IMR-90 (cell line): ENCODE results near the gene ARHGAP24. TPM values are rescaled to one million over a fixed set of nuclear protein-coding genes. Genes with fewer than 3 reads are reported as not detected.

Experiments used
- ATAC-seq: fragments of 200-7000 bp; cut with Tn5 transposase; 2 replicates; pipeline ENCODE4 v1.9.1; 2020; ENCODE audit warnings: low read depth, mild to moderate bottlenecking, moderate library complexity
- BruUV-seq: library from RNA; stranded (reverse); fragments of 400-500 nt; replicated peaks from 2 replicates; lab custom pipeline; 2021; lab: Mats Ljungman, UMichigan
- CTCF ChIA-PET: fragments of 300-600 bp; formaldehyde crosslinking; extraction: SDS; loops from one replicate; lab custom pipeline; 2021; ENCODE audit warnings: antibody characterized with exemption; lab: Yijun Ruan, JAX
- POLR2A ChIA-PET: fragments of 300-600 bp; sonication (Branson Sonifier 250); formaldehyde crosslinking; loops from one replicate; lab custom pipeline; 2022; ENCODE audit warnings: antibody characterized with exemption; ENCODE audit not compliant: unreplicated experiment; lab: Charles Lee
- DNase-seq: peaks from one replicate; pipeline ENCODE4 v3.0.0; 2013
- H2AFZ ChIP-seq: replicated peaks from 2 replicates; pipeline ENCODE3; 2013; ENCODE audit warnings: low read length, mild to moderate bottlenecking; ENCODE audit not compliant: poor library complexity
- H2AK5ac ChIP-seq: 2 replicates; pipeline ENCODE4 v1.6.1; 2013; ENCODE audit warnings: low read depth, low read length, inconsistent platforms
- H2AK9ac ChIP-seq: replicated peaks from 2 replicates; pipeline ENCODE3; 2013; ENCODE audit warnings: mild to moderate bottlenecking, low read depth, low read length, moderate library complexity; ENCODE audit not compliant: poor library complexity
- H2BK120ac ChIP-seq: 2 replicates; pipeline ENCODE4 v1.6.1; 2013; ENCODE audit warnings: low read depth, low read length, inconsistent platforms
- H2BK15ac ChIP-seq: 3 replicates; pipeline ENCODE4 v1.6.1; 2013; ENCODE audit warnings: low read depth, low read length, inconsistent platforms
- H2BK20ac ChIP-seq: 2 replicates; pipeline ENCODE4 v1.6.1; 2013; ENCODE audit warnings: low read depth, mild to moderate bottlenecking, inconsistent platforms, low read length, moderate library complexity
- H2BK5ac ChIP-seq: 2 replicates; pipeline ENCODE4 v1.6.1; 2013; ENCODE audit warnings: mild to moderate bottlenecking, low read depth, low read length, inconsistent platforms; ENCODE audit not compliant: poor library complexity, severe bottlenecking
- H3K14ac ChIP-seq: replicated peaks from 2 replicates; pipeline ENCODE4 v1.6.1; 2013; ENCODE audit warnings: low read depth, low read length, inconsistent platforms
- H3K18ac ChIP-seq: 2 replicates; pipeline ENCODE4 v1.6.1; 2013; ENCODE audit warnings: low read depth, low read length, control low read depth
- H3K23ac ChIP-seq: 2 replicates; pipeline ENCODE4 v1.6.1; 2013; ENCODE audit warnings: low read depth, low read length, inconsistent platforms
- H3K27ac ChIP-seq: 2 replicates; pipeline ENCODE4 v1.5.1; 2013; ENCODE audit warnings: mild to moderate bottlenecking, control low read depth, low read length; ENCODE audit not compliant: insufficient read depth
- H3K27me3 ChIP-seq: 2 replicates; pipeline ENCODE4 v1.6.1; 2013; ENCODE audit warnings: low read length; ENCODE audit not compliant: control insufficient read depth, insufficient read depth
- H3K36me3 ChIP-seq: 2 replicates; pipeline ENCODE4 v1.6.1; 2013; ENCODE audit warnings: low read length, mixed read lengths; ENCODE audit not compliant: control insufficient read depth, insufficient read depth
- H3K4ac ChIP-seq: 2 replicates; pipeline ENCODE4 v1.6.1; 2013; ENCODE audit warnings: low read depth, low read length, inconsistent platforms
- H3K4me1 ChIP-seq: 2 replicates; pipeline ENCODE4 v1.6.1; 2013; ENCODE audit warnings: low read length, mixed read lengths; ENCODE audit not compliant: control insufficient read depth, insufficient read depth
- H3K4me2 ChIP-seq: 2 replicates; pipeline ENCODE4 v1.6.1; 2013; ENCODE audit warnings: low read depth, mild to moderate bottlenecking, control low read depth, low read length, moderate library complexity
- H3K4me3 ChIP-seq: 2 replicates; pipeline ENCODE4 v1.5.1; 2013; ENCODE audit warnings: low read depth, mild to moderate bottlenecking, control low read depth, low read length, moderate library complexity; ENCODE audit not compliant: insufficient read depth
- H3K56ac ChIP-seq: 2 replicates; pipeline ENCODE4 v1.6.1; 2013; ENCODE audit warnings: low read length, inconsistent platforms; ENCODE audit not compliant: insufficient read depth; ENCODE audit errors: extremely low read depth
- H3K79me1 ChIP-seq, 2 experiments: 2 replicates each; pipeline ENCODE4 v1.6.1; 2013; ENCODE audit warnings: low read length in 2 of 2, inconsistent platforms in 1 of 2, low read depth in 1 of 2
- H3K9ac ChIP-seq: 2 replicates; pipeline ENCODE4 v1.6.1; 2013; ENCODE audit warnings: low read depth, low read length, control low read depth
- H3K9me1 ChIP-seq: 2 replicates; pipeline ENCODE4 v1.6.1; 2013; ENCODE audit warnings: low read length, inconsistent platforms; ENCODE audit not compliant: insufficient read depth
- H3K9me3 ChIP-seq: 2 replicates; pipeline ENCODE4 v1.6.1; 2013; ENCODE audit warnings: low read length; ENCODE audit not compliant: control insufficient read depth, insufficient read depth
- H4K20me1 ChIP-seq: 2 replicates; pipeline ENCODE4 v1.6.1; 2013; ENCODE audit warnings: low read length, inconsistent platforms; ENCODE audit not compliant: insufficient read depth
- H4K5ac ChIP-seq: 2 replicates; pipeline ENCODE4 v1.6.1; 2013; ENCODE audit warnings: mild to moderate bottlenecking, low read depth, low read length, control low read depth
- H4K8ac ChIP-seq, 2 experiments: 2 replicates each; pipeline ENCODE4 v1.6.1; 2013; ENCODE audit warnings: low read depth in 2 of 2, low read length in 2 of 2, control low read depth in 1 of 2, inconsistent platforms in 1 of 2
- H4K91ac ChIP-seq: 2 replicates; pipeline ENCODE4 v1.6.1; 2013; ENCODE audit warnings: low read depth, low read length, inconsistent platforms; ENCODE audit not compliant: insufficient read depth
- BHLHE40 ChIP-seq: fragments of 150-350 bp; IDR thresholded peaks from 2 replicates; pipeline ENCODE4 v1.6.1; 2016; ENCODE audit warnings: mild to moderate bottlenecking, low read depth, low read length
- CEBPB ChIP-seq: IDR thresholded peaks from 2 replicates; pipeline ENCODE4 v1.6.1; 2012; ENCODE audit warnings: low read depth, low read length, improper control_type of control experiment
- POLR2A ChIP-seq: IDR thresholded peaks from 2 replicates; pipeline ENCODE4 v1.6.1; 2012; ENCODE audit warnings: mild to moderate bottlenecking, low read depth, low read length
- RCOR1 ChIP-seq: IDR thresholded peaks from 2 replicates; pipeline ENCODE4 v1.6.1; 2012; ENCODE audit warnings: mild to moderate bottlenecking, low read length, improper control_type of control experiment; ENCODE audit not compliant: insufficient replicate concordance
- SMC3 ChIP-seq: fragments of 150-350 bp; IDR thresholded peaks from 2 replicates; pipeline ENCODE4 v1.6.1; 2016; ENCODE audit warnings: low read depth, mild to moderate bottlenecking, antibody characterized with exemption, low read length, moderate library complexity
- WGBS, 2 experiments: methylation state at CpG; one replicate each; pipeline versions ENCODE4 v1.1.5 to v1.1.7; 2013; ENCODE audit warnings: missing lambda C conversion rate in 2 of 2; ENCODE audit not compliant: insufficient read length in 1 of 2; ENCODE audit errors: extremely low coverage in 2 of 2; 5-methylcytosine and 5-hydroxymethylcytosine counted together
- dilution Hi-C: fragments of 300-500 bp; cut with HindIII; formaldehyde crosslinking; loops from one replicate; pipeline ENCODE4 v1.14.3; 2018; ENCODE audit warnings: low sequenced_read_pairs; ENCODE audit not compliant: unreplicated experiment
- in situ Hi-C: fragments of 300-500 bp; cut with MboI; formaldehyde crosslinking; loops from 3 replicates; pipeline ENCODE4 v1.14.3; 2019; ENCODE audit warnings: low sequenced_read_pairs, inconsistent platforms, mixed read lengths
- intact Hi-C: fragments of 100-400 bp; cut with micrococcal nuclease; formaldehyde crosslinking; loops from 2 replicates; pipeline ENCODE4 v1.10.0; 2022
- polyA plus RNA-seq, 3 experiments: library from polyadenylated mRNA; depleted of rRNA; stranded (reverse); fragments of >200 nt; gene quantifications; 2 replicates each; pipeline ENCODE4 v1.2.3, GENCODE V29; 2012; ENCODE audit warnings: low replicate concordance in 1 of 3
- total RNA-seq: library from RNA; depleted of rRNA; stranded (reverse); fragments of >200 nt; gene quantifications from 2 replicates; pipeline ENCODE4 v1.2.3, GENCODE V29; 2012

The ARHGAP24 gene
- total and polyA plus RNA-seq, 2 of the 4 experiments (the other 2 are of a cell fraction), result 11.9 to 24.0 TPM

DNA sequence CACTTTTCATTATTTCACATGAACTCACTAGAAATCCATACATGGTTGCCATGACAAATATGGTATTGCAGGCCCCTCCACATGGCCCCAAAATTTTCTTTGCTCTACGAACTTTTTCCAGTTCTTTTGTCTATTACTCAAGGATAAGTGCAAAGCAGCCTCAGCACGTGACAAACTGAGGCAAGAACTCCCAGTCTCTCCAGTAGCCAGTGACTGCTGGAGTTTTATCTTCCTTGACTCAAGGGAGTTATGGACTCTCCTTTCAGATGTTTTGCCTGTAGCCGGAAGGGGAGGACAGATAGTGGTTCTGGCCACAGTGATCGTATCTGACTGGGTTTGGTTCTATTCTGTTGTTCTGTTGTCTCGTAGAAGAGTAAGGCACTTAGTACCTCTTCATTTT is 105.5 kb downstream of the ARHGAP24 start:
- WGBS, 2 experiments, result no CpG with 5 or more reads among the region's 5 CpGs
- ATAC-seq (no peak), DNase-seq (no peak)
- Histone ChIP-seq H2BK5ac (no peak overlapping the region), H4K8ac (no peak overlapping the region), H3K27ac (no peak overlapping the region), H3K4ac (no peak overlapping the region), H3K4me2 (no peak overlapping the region), H3K4me3 (no peak overlapping the region), H2AFZ (no peak overlapping the region), H3K27me3 (no peaks in the 10 kb centered on the region), H2BK120ac (no peak overlapping the region), H4K5ac (no peak overlapping the region), H3K14ac (no peak overlapping the region), H2BK15ac (no peak overlapping the region), H3K9me3 (no peaks in the 10 kb centered on the region), H3K79me1 (no peaks in the 10 kb centered on the region), H3K9me1 (no peaks in the 10 kb centered on the region), H4K20me1 (no peaks in the 10 kb centered on the region), H2AK9ac (no peak overlapping the region), H3K18ac (no peak overlapping the region), H2AK5ac (no peak overlapping the region), H3K36me3 (no peaks in the 10 kb centered on the region), H4K91ac (no peak overlapping the region), H3K56ac (no peak overlapping the region), H3K4me1 (no peaks in the 10 kb centered on the region), H3K9ac (no peak overlapping the region), H3K23ac (no peak overlapping the region), H2BK20ac (no peak overlapping the region)
- CTCF ChIA-PET, result no interaction called here
- TF ChIP-seq BHLHE40 (no peak), SMC3 (no peak), POLR2A (no peak), CEBPB (no peak), RCOR1 (no peak)
- intact Hi-C loops, result no loop called here
- POLR2A ChIA-PET, result no interaction called here
- dilution Hi-C loops, result no loop called here
- BruUV-seq, result no TSS peak
- in situ Hi-C loops, result no loop called here
